ENCODE results near the gene PRODH.
"Not testable (repeated sequence)": the region's sequence is repeated elsewhere in the genome, so short reads cannot be mapped to it uniquely, and the experiment has no call there.

The PRODH gene

GRCh38 chr22:18896037-18896657 lies 39.9 kb downstream of the PRODH start:
- DNase-seq: not testable (repeated sequence)

GRCh38 chr22:18893775-18894174 lies 42.3 kb downstream of the PRODH start:
- not testable (repeated sequence) for DNase-seq

- DNase-seq: not testable (repeated sequence)
Measured at GRCh38 chr22:18890510-18891192, 45.4 kb downstream of the PRODH start.

GRCh38 chr22:18888115-18888514 lies 48.0 kb downstream of the PRODH start:
- no peak for DNase-seq

DNA sequence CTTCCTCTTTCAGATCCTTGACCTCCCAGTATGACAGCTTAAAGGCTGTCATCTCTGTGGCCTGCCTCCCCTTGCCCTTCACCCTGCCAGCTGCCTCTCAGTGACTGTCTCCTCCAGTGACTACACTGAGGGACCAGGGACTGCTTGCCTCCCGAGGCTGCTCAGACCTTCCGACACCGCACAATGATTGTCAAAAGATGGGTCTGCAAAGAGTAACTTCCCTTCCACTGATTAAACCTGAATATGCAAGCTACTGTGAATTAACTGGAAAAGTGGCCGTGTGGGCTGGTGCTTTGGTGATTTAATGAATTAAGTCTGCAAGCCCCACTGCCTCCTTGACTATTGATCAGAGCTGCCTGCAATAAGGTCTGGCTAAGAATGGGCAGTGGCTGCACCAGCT lies 51.6 kb downstream of the PRODH start:
- DNase-seq: not testable (repeated sequence)

DNA sequence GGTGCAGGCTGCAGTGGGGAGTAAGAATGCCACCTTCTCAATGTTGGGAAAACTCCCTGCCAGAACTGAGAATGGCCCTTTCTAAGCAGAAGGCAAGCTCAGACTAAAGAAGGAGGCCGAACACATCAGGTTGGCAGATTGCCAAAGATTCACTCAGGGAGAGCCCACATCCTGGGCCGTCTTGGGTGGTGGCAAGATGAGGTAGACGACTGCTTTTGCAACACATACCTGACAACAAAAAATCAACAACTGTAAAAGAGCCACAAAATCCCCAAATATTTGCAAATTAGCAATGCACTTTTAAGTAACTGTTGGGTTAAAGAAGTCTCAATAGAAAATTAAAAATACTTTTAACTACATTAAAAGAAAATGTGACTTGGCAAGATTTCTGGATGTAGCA lies 54.8 kb downstream of the PRODH start:
- DNase-seq: not testable (repeated sequence)

Measured in NCI-H1092 treated with DMSO at 0.1 percent for 48 hours (cell line).